ENCODE results near the gene M1AP. TPM values are rescaled to one million over a fixed set of nuclear protein-coding genes. Genes with fewer than 3 reads are reported as not detected.

The M1AP gene
- total and polyA plus RNA-seq, 2 experiments from 2014 or later, result not detected

DNA sequence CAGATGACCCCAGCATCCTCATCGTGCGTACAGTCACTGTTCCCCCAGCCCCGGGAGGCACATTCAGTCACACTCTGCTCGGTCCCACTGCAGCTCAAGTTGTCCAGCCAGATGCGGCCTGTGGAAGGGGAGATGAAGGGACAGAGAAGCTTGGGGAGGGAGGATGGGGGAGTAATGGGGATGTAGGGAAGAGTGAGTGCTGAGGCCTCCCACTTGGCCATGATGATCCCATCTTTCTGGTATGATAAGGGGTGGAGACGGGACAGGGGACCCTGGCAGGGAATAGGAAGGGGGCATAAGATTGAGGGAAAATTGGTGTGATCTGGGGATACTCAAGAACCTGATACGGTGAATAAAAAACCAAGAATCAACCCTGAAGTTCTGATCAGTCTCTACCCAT is 97.9 kb downstream of the M1AP start:
- H3K9me3 ChIP-seq (ENCODE audit: low read depth), result no peaks in the 10 kb centered on the region
- H3K27ac ChIP-seq, result no peak overlapping the region
- peaks cover 8% of the 10 kb centered on the region for H3K4me1 ChIP-seq (ENCODE audit: low read depth)
- H3K4me3 ChIP-seq, result no peak overlapping the region
- H3K36me3 ChIP-seq, result no peaks in the 10 kb centered on the region
- peaks cover 25% of the 10 kb centered on the region for H3K27me3 ChIP-seq
- no peak for DNase-seq (ENCODE audit: low read depth in 1 of 2, low spot score in 1 of 2)
- TF ChIP-seq, protein P1, sequence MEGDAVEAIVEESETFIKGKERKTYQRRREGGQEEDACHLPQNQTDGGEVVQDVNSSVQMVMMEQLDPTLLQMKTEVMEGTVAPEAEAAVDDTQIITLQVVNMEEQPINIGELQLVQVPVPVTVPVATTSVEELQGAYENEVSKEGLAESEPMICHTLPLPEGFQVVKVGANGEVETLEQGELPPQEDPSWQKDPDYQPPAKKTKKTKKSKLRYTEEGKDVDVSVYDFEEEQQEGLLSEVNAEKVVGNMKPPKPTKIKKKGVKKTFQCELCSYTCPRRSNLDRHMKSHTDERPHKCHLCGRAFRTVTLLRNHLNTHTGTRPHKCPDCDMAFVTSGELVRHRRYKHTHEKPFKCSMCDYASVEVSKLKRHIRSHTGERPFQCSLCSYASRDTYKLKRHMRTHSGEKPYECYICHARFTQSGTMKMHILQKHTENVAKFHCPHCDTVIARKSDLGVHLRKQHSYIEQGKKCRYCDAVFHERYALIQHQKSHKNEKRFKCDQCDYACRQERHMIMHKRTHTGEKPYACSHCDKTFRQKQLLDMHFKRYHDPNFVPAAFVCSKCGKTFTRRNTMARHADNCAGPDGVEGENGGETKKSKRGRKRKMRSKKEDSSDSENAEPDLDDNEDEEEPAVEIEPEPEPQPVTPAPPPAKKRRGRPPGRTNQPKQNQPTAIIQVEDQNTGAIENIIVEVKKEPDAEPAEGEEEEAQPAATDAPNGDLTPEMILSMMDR (IDR thresholded peaks at IDR 0.05; ENCODE audit: low read depth, low read length), result no peak

GRCh38 chr2:74548900-74549826 is 99.0 kb downstream of the M1AP start:
- H3K27ac ChIP-seq, result no peak overlapping the region

GRCh38 chr2:74548285-74548899 is 99.7 kb downstream of the M1AP start:
- peaks cover 8% of the 10 kb centered on the region for H3K4me1 ChIP-seq (ENCODE audit: low read depth)
- DNase-seq (ENCODE audit: low read depth in 1 of 2, low spot score in 1 of 2), result peak in 1 of 2 donors; percentile 25
- peak overlapping the region; percentile 44 for H3K4me3 ChIP-seq
- H3K27ac ChIP-seq, result no peak overlapping the region
- no peaks in the 10 kb centered on the region for H3K36me3 ChIP-seq
- H3K27me3 ChIP-seq, result peaks cover 24% of the 10 kb centered on the region
- TF ChIP-seq, protein P1 (IDR thresholded peaks at IDR 0.05; ENCODE audit: low read depth, low read length), result no peak
- no peaks in the 10 kb centered on the region for H3K9me3 ChIP-seq (ENCODE audit: low read depth)

More at GRCh38 chr2:74548900-74549826, 99.0 kb downstream of the M1AP start:
- Histone ChIP-seq H3K36me3 (no peaks in the 10 kb centered on the region), H3K9me3 (ENCODE audit: low read depth) (no peaks in the 10 kb centered on the region), H3K4me1 (ENCODE audit: low read depth) (peaks cover 8% of the 10 kb centered on the region), H3K4me3 (peak overlapping the region; percentile 44), H3K27me3 (peaks cover 24% of the 10 kb centered on the region)
- TF ChIP-seq, protein P1 (IDR thresholded peaks at IDR 0.05; ENCODE audit: low read depth, low read length), result no peak
- peak; percentile 62 to 76 for DNase-seq (ENCODE audit: low read depth in 1 of 2, low spot score in 1 of 2)

- peaks cover 23% of the 10 kb centered on the region for H3K27me3 ChIP-seq
- no peaks in the 10 kb centered on the region for H3K4me1 ChIP-seq (ENCODE audit: low read depth)
- DNase-seq (ENCODE audit: low read depth in 1 of 2, low spot score in 1 of 2), result no peak
- no peak overlapping the region for H3K4me3 ChIP-seq
- no peaks in the 10 kb centered on the region for H3K36me3 ChIP-seq
- TF ChIP-seq, protein P1 (IDR thresholded peaks at IDR 0.05; ENCODE audit: low read depth, low read length), result no peak
- H3K9me3 ChIP-seq (ENCODE audit: low read depth), result no peaks in the 10 kb centered on the region
- no peak overlapping the region for H3K27ac ChIP-seq
These were observed 102.1 kb downstream of the M1AP start for GRCh38 chr2:74546004-74546403.

GRCh38 chr2:74544634-74545033 is 103.5 kb downstream of the M1AP start:
- no peak for DNase-seq (ENCODE audit: low read depth in 1 of 2, low spot score in 1 of 2)
- no peaks in the 10 kb centered on the region for H3K9me3 ChIP-seq (ENCODE audit: low read depth)
- H3K4me3 ChIP-seq, result no peak overlapping the region
- no peaks in the 10 kb centered on the region for H3K4me1 ChIP-seq (ENCODE audit: low read depth)
- H3K36me3 ChIP-seq, result no peaks in the 10 kb centered on the region
- peaks cover 11% of the 10 kb centered on the region for H3K27me3 ChIP-seq
- H3K27ac ChIP-seq, result no peak overlapping the region
- TF ChIP-seq, protein P1 (IDR thresholded peaks at IDR 0.05; ENCODE audit: low read depth, low read length), result no peak
